Measurements from ENCODE around the gene DMD. TPM values are rescaled to one million over a fixed set of nuclear protein-coding genes. Genes with fewer than 3 reads are reported as not detected.

DMD gene
- total and polyA plus RNA-seq, 2 of the 8 experiments (the other 6 are each of a cell fraction or from before 2014, with no cell fraction given), result 4.8 to 7.4 TPM

DNA sequence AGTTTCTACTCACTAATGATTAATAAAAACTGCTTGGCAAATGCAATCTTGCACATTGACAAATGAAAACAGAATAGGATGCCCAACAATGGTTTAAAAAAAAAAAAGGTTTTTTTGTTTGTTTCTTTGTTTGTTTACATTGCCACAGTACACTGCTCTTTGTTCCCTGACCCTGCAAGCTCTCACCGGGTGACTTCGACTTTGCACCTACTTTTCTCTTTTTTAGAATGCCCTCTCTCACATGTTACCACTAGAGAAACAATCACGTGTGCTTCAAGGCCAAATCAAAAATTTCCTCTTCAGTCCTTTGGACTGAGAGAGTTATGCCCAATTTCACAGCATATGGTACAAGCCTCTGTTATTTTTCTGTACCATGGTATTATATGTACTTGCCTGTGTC, 101.5 kb downstream of the DMD start:
- H4K20me1 ChIP-seq (replicated peaks in 1 of 2; ENCODE audit: control insufficient read depth in 1 of 2, insufficient read depth in 2 of 2, low read length in 2 of 2), result no peaks in the 10 kb centered on the region
- ChIA-PET POLR2A (ENCODE audit: partially characterized antibody) (no interaction called here), CTCF (ENCODE audit: partially characterized antibody) (no interaction called here)
- H2BK12ac ChIP-seq (ENCODE audit: low read depth, low read length), result no peak overlapping the region
- no peak overlapping the region for H2BK20ac ChIP-seq (ENCODE audit: low read length)
- H3K27me3 ChIP-seq (replicated peaks in 1 of 4; ENCODE audit: control insufficient read depth in 3 of 4, extremely low read depth in 1 of 4, insufficient read depth in 3 of 4, low read length in 3 of 4), result no peaks in the 10 kb centered on the region
- H3K4me1 ChIP-seq (replicated peaks in 1 of 4; ENCODE audit: control insufficient read depth in 3 of 4, insufficient read depth in 4 of 4, low read length in 3 of 4), result no peaks in the 10 kb centered on the region
- no peak overlapping the region for H4K5ac ChIP-seq (ENCODE audit: insufficient read length, low read depth, low read length)
- no peaks in the 10 kb centered on the region for H3K23me2 ChIP-seq (ENCODE audit: low read depth, low read length)
- no peak overlapping the region for H3K56ac ChIP-seq (replicated peaks; ENCODE audit: insufficient read length, low read depth, low read length)
- no peak for FAIRE-seq
- no peak overlapping the region for H4K8ac ChIP-seq (ENCODE audit: extremely low read depth, insufficient read depth, low read length)
- no peak overlapping the region for H3K14ac ChIP-seq (ENCODE audit: insufficient read length)
- no peak overlapping the region for H2BK5ac ChIP-seq (ENCODE audit: low read depth, low read length)
- H3K36me3 ChIP-seq (ENCODE audit: control insufficient read depth in 2 of 4, insufficient read depth in 4 of 4, low read length in 3 of 4), result no peaks in the 10 kb centered on the region
- 63% methylated on average over 3 of the region's 3 CpGs; no CpG with 5 or more reads in 1 of the 2 experiments for WGBS, 2 experiments (ENCODE audit: extremely low coverage in 1 of 2, insufficient coverage in 1 of 2, insufficient read length in 1 of 2, insufficient replicate concordance in 2 of 2, low coverage in 1 of 2, low lambda C conversion rate in 2 of 2, missing lambda C conversion rate in 1 of 2)
- no peak overlapping the region for H3K9ac ChIP-seq (replicated peaks in 1 of 4; ENCODE audit: extremely low read depth in 1 of 4, low read depth in 3 of 4, low read length in 3 of 4)
- no peaks in the 10 kb centered on the region for H3K79me1 ChIP-seq (ENCODE audit: low read depth, low read length)
- H3K23ac ChIP-seq (ENCODE audit: insufficient read length), result no peak overlapping the region
- no peaks in the 10 kb centered on the region for H3K9me3 ChIP-seq (ENCODE audit: insufficient read depth in 2 of 2, low read depth in 1 of 2, low read length in 1 of 2)
- H3K4ac ChIP-seq (replicated peaks; ENCODE audit: insufficient read length, low read depth, low read length), result no peak overlapping the region
- no peak overlapping the region for H3K18ac ChIP-seq (ENCODE audit: extremely low read depth, low read length)
- no peak overlapping the region for H2AFZ ChIP-seq (ENCODE audit: low read length)
- H2BK15ac ChIP-seq (ENCODE audit: low read length), result no peak overlapping the region
- H3K4me3 ChIP-seq (ENCODE audit: extremely low read depth in 1 of 4, insufficient read depth in 2 of 4, low read depth in 3 of 4, low read length in 4 of 4), result no peak overlapping the region
- H3K4me2 ChIP-seq (ENCODE audit: insufficient read depth in 1 of 2, low read depth in 2 of 2, low read length in 2 of 2), result no peak overlapping the region
- H3K27ac ChIP-seq (ENCODE audit: low read depth, low read length), result no peak overlapping the region
- H2BK120ac ChIP-seq (replicated peaks; ENCODE audit: low read depth, low read length), result no peak overlapping the region
- no peaks in the 10 kb centered on the region for H3K79me2 ChIP-seq (ENCODE audit: control insufficient read depth in 1 of 2, insufficient read depth in 2 of 2, low read length in 2 of 2)
- DNase-seq (ENCODE audit: low read depth in 1 of 2, low spot score in 2 of 2), result no peak
- H4K91ac ChIP-seq (replicated peaks; ENCODE audit: insufficient read length, low read length), result no peak overlapping the region
- no peak overlapping the region for H2AK5ac ChIP-seq (ENCODE audit: low read depth, low read length)
- TF ChIP-seq JUND (IDR thresholded peaks at IDR 0.05; ENCODE audit: low read length) (no peak), ASH2L (IDR thresholded peaks at IDR 0.05; ENCODE audit: low read length) (no peak), RAD21 (IDR thresholded peaks at IDR 0.05 in 1 of 2, conservative IDR thresholded peaks at IDR 0.05 in 1 of 2; ENCODE audit: low read depth in 2 of 2, low read length in 2 of 2) (no peak), SIN3A (conservative IDR thresholded peaks at IDR 0.05 in 1 of 2, IDR thresholded peaks at IDR 0.05 in 1 of 2; ENCODE audit: low read depth in 1 of 2, low read length in 2 of 2) (no peak), YY1 (IDR thresholded peaks at IDR 0.05; ENCODE audit: low read depth, low read length) (no peak), GTF2F1 (IDR thresholded peaks at IDR 0.05; ENCODE audit: borderline replicate concordance, low read depth, low read length) (no peak), RBBP5 (IDR thresholded peaks at IDR 0.05; ENCODE audit: borderline replicate concordance, low read depth, low read length) (no peak), EP300 (IDR thresholded peaks at IDR 0.05; ENCODE audit: borderline replicate concordance in 1 of 2, low read depth in 2 of 2, low read length in 2 of 2) (no peak), CBX5 (IDR thresholded peaks at IDR 0.05; ENCODE audit: low read depth, low read length) (no peak), SIRT6 (IDR thresholded peaks at IDR 0.05; ENCODE audit: low read length) (no peak), TEAD4 (IDR thresholded peaks at IDR 0.05; ENCODE audit: low read depth, low read length) (no peak), SAP30 (IDR thresholded peaks at IDR 0.05; ENCODE audit: insufficient read depth, insufficient replicate concordance, low read length) (no peak)
- TF ChIP-seq, protein P1, sequence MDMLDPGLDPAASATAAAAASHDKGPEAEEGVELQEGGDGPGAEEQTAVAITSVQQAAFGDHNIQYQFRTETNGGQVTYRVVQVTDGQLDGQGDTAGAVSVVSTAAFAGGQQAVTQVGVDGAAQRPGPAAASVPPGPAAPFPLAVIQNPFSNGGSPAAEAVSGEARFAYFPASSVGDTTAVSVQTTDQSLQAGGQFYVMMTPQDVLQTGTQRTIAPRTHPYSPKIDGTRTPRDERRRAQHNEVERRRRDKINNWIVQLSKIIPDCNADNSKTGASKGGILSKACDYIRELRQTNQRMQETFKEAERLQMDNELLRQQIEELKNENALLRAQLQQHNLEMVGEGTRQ (IDR thresholded peaks at IDR 0.05; ENCODE audit: low read length), result no peak

Data from H1 (cell line).